IMR-90 (cell line): ENCODE results near the gene SPDEF. TPM values are rescaled to one million over a fixed set of nuclear protein-coding genes. Genes with fewer than 3 reads are reported as not detected.

Experiments
- ATAC-seq: fragments of 200-7000 bp; cut with Tn5 transposase; 2 replicates; pipeline ENCODE4 v1.9.1; 2020; ENCODE audit warnings: low read depth, mild to moderate bottlenecking, moderate library complexity
- BruUV-seq: library from RNA; stranded (reverse); fragments of 400-500 nt; replicated peaks from 2 replicates; lab custom pipeline; 2021; lab: Mats Ljungman, UMichigan
- CTCF ChIA-PET: fragments of 300-600 bp; formaldehyde crosslinking; extraction: SDS; loops from one replicate; lab custom pipeline; 2021; ENCODE audit warnings: antibody characterized with exemption; lab: Yijun Ruan, JAX
- POLR2A ChIA-PET: fragments of 300-600 bp; sonication (Branson Sonifier 250); formaldehyde crosslinking; loops from one replicate; lab custom pipeline; 2022; ENCODE audit warnings: antibody characterized with exemption; ENCODE audit not compliant: unreplicated experiment; lab: Charles Lee
- DNase-seq: peaks from one replicate; pipeline ENCODE4 v3.0.0; 2013
- H2AFZ ChIP-seq: replicated peaks from 2 replicates; pipeline ENCODE3; 2013; ENCODE audit warnings: low read length, mild to moderate bottlenecking; ENCODE audit not compliant: poor library complexity
- H2AK5ac ChIP-seq: 2 replicates; pipeline ENCODE4 v1.6.1; 2013; ENCODE audit warnings: low read depth, low read length, inconsistent platforms
- H2AK9ac ChIP-seq: replicated peaks from 2 replicates; pipeline ENCODE3; 2013; ENCODE audit warnings: mild to moderate bottlenecking, low read depth, low read length, moderate library complexity; ENCODE audit not compliant: poor library complexity
- H2BK120ac ChIP-seq: 2 replicates; pipeline ENCODE4 v1.6.1; 2013; ENCODE audit warnings: low read depth, low read length, inconsistent platforms
- H2BK15ac ChIP-seq: 3 replicates; pipeline ENCODE4 v1.6.1; 2013; ENCODE audit warnings: low read depth, low read length, inconsistent platforms
- H2BK20ac ChIP-seq: 2 replicates; pipeline ENCODE4 v1.6.1; 2013; ENCODE audit warnings: low read depth, mild to moderate bottlenecking, inconsistent platforms, low read length, moderate library complexity
- H2BK5ac ChIP-seq: 2 replicates; pipeline ENCODE4 v1.6.1; 2013; ENCODE audit warnings: mild to moderate bottlenecking, low read depth, low read length, inconsistent platforms; ENCODE audit not compliant: poor library complexity, severe bottlenecking
- H3K14ac ChIP-seq: replicated peaks from 2 replicates; pipeline ENCODE4 v1.6.1; 2013; ENCODE audit warnings: low read depth, low read length, inconsistent platforms
- H3K18ac ChIP-seq: 2 replicates; pipeline ENCODE4 v1.6.1; 2013; ENCODE audit warnings: low read depth, low read length, control low read depth
- H3K23ac ChIP-seq: 2 replicates; pipeline ENCODE4 v1.6.1; 2013; ENCODE audit warnings: low read depth, low read length, inconsistent platforms
- H3K27ac ChIP-seq: 2 replicates; pipeline ENCODE4 v1.5.1; 2013; ENCODE audit warnings: mild to moderate bottlenecking, control low read depth, low read length; ENCODE audit not compliant: insufficient read depth
- H3K27me3 ChIP-seq: 2 replicates; pipeline ENCODE4 v1.6.1; 2013; ENCODE audit warnings: low read length; ENCODE audit not compliant: control insufficient read depth, insufficient read depth
- H3K36me3 ChIP-seq: 2 replicates; pipeline ENCODE4 v1.6.1; 2013; ENCODE audit warnings: low read length, mixed read lengths; ENCODE audit not compliant: control insufficient read depth, insufficient read depth
- H3K4ac ChIP-seq: 2 replicates; pipeline ENCODE4 v1.6.1; 2013; ENCODE audit warnings: low read depth, low read length, inconsistent platforms
- H3K4me1 ChIP-seq: 2 replicates; pipeline ENCODE4 v1.6.1; 2013; ENCODE audit warnings: low read length, mixed read lengths; ENCODE audit not compliant: control insufficient read depth, insufficient read depth
- H3K4me2 ChIP-seq: 2 replicates; pipeline ENCODE4 v1.6.1; 2013; ENCODE audit warnings: low read depth, mild to moderate bottlenecking, control low read depth, low read length, moderate library complexity
- H3K4me3 ChIP-seq: 2 replicates; pipeline ENCODE4 v1.5.1; 2013; ENCODE audit warnings: low read depth, mild to moderate bottlenecking, control low read depth, low read length, moderate library complexity; ENCODE audit not compliant: insufficient read depth
- H3K56ac ChIP-seq: 2 replicates; pipeline ENCODE4 v1.6.1; 2013; ENCODE audit warnings: low read length, inconsistent platforms; ENCODE audit not compliant: insufficient read depth; ENCODE audit errors: extremely low read depth
- H3K79me1 ChIP-seq, 2 experiments: 2 replicates each; pipeline ENCODE4 v1.6.1; 2013; ENCODE audit warnings: low read length in 2 of 2, inconsistent platforms in 1 of 2, low read depth in 1 of 2
- H3K9ac ChIP-seq: 2 replicates; pipeline ENCODE4 v1.6.1; 2013; ENCODE audit warnings: low read depth, low read length, control low read depth
- H3K9me1 ChIP-seq: 2 replicates; pipeline ENCODE4 v1.6.1; 2013; ENCODE audit warnings: low read length, inconsistent platforms; ENCODE audit not compliant: insufficient read depth
- H3K9me3 ChIP-seq: 2 replicates; pipeline ENCODE4 v1.6.1; 2013; ENCODE audit warnings: low read length; ENCODE audit not compliant: control insufficient read depth, insufficient read depth
- H4K20me1 ChIP-seq: 2 replicates; pipeline ENCODE4 v1.6.1; 2013; ENCODE audit warnings: low read length, inconsistent platforms; ENCODE audit not compliant: insufficient read depth
- H4K5ac ChIP-seq: 2 replicates; pipeline ENCODE4 v1.6.1; 2013; ENCODE audit warnings: mild to moderate bottlenecking, low read depth, low read length, control low read depth
- H4K8ac ChIP-seq, 2 experiments: 2 replicates each; pipeline ENCODE4 v1.6.1; 2013; ENCODE audit warnings: low read depth in 2 of 2, low read length in 2 of 2, control low read depth in 1 of 2, inconsistent platforms in 1 of 2
- H4K91ac ChIP-seq: 2 replicates; pipeline ENCODE4 v1.6.1; 2013; ENCODE audit warnings: low read depth, low read length, inconsistent platforms; ENCODE audit not compliant: insufficient read depth
- BHLHE40 ChIP-seq: fragments of 150-350 bp; IDR thresholded peaks from 2 replicates; pipeline ENCODE4 v1.6.1; 2016; ENCODE audit warnings: mild to moderate bottlenecking, low read depth, low read length
- CEBPB ChIP-seq: IDR thresholded peaks from 2 replicates; pipeline ENCODE4 v1.6.1; 2012; ENCODE audit warnings: low read depth, low read length, improper control_type of control experiment
- CHD1 ChIP-seq: IDR thresholded peaks from 2 replicates; pipeline ENCODE4 v1.6.1; 2012; ENCODE audit warnings: low read depth, low read length, improper control_type of control experiment
- FOS ChIP-seq: fragments of 150-350 bp; IDR thresholded peaks from 2 replicates; pipeline ENCODE4 v1.6.1; 2016; ENCODE audit warnings: low read depth, low read length
- MAFK ChIP-seq: IDR thresholded peaks from 2 replicates; pipeline ENCODE4 v1.6.1; 2012; ENCODE audit warnings: low read depth, low read length, improper control_type of control experiment
- MAZ ChIP-seq: IDR thresholded peaks from 2 replicates; pipeline ENCODE4 v1.6.1; 2012; ENCODE audit warnings: low read depth, mild to moderate bottlenecking, low read length, improper control_type of control experiment, moderate library complexity, borderline replicate concordance
- MXI1 ChIP-seq: IDR thresholded peaks from 2 replicates; pipeline ENCODE4 v1.6.1; 2012; ENCODE audit warnings: low read depth, mild to moderate bottlenecking, low read length, moderate library complexity, borderline replicate concordance
- NFE2L2 ChIP-seq: fragments of 150-350 bp; IDR thresholded peaks from 2 replicates; pipeline ENCODE4 v1.6.1; 2016; ENCODE audit warnings: low read depth, mild to moderate bottlenecking, low read length
- POLR2A ChIP-seq: IDR thresholded peaks from 2 replicates; pipeline ENCODE4 v1.6.1; 2012; ENCODE audit warnings: mild to moderate bottlenecking, low read depth, low read length
- RCOR1 ChIP-seq: IDR thresholded peaks from 2 replicates; pipeline ENCODE4 v1.6.1; 2012; ENCODE audit warnings: mild to moderate bottlenecking, low read length, improper control_type of control experiment; ENCODE audit not compliant: insufficient replicate concordance
- RFX5 ChIP-seq: IDR thresholded peaks from 2 replicates; pipeline ENCODE4 v1.8.0; 2012; ENCODE audit warnings: low read depth, mild to moderate bottlenecking, low read length, moderate library complexity
- SMC3 ChIP-seq: fragments of 150-350 bp; IDR thresholded peaks from 2 replicates; pipeline ENCODE4 v1.6.1; 2016; ENCODE audit warnings: low read depth, mild to moderate bottlenecking, antibody characterized with exemption, low read length, moderate library complexity
- WGBS, 2 experiments: methylation state at CpG; one replicate each; pipeline versions ENCODE4 v1.1.5 to v1.1.7; 2013; ENCODE audit warnings: missing lambda C conversion rate in 2 of 2; ENCODE audit not compliant: insufficient read length in 1 of 2; ENCODE audit errors: extremely low coverage in 2 of 2; 5-methylcytosine and 5-hydroxymethylcytosine counted together
- dilution Hi-C: fragments of 300-500 bp; cut with HindIII; formaldehyde crosslinking; loops from one replicate; pipeline ENCODE4 v1.14.3; 2018; ENCODE audit warnings: low sequenced_read_pairs; ENCODE audit not compliant: unreplicated experiment
- in situ Hi-C: fragments of 300-500 bp; cut with MboI; formaldehyde crosslinking; loops from 3 replicates; pipeline ENCODE4 v1.14.3; 2019; ENCODE audit warnings: low sequenced_read_pairs, inconsistent platforms, mixed read lengths
- intact Hi-C: fragments of 100-400 bp; cut with micrococcal nuclease; formaldehyde crosslinking; loops from 2 replicates; pipeline ENCODE4 v1.10.0; 2022
- polyA plus RNA-seq, 3 experiments: library from polyadenylated mRNA; depleted of rRNA; stranded (reverse); fragments of >200 nt; gene quantifications; 2 replicates each; pipeline ENCODE4 v1.2.3, GENCODE V29; 2012; ENCODE audit warnings: low replicate concordance in 1 of 3
- total RNA-seq: library from RNA; depleted of rRNA; stranded (reverse); fragments of >200 nt; gene quantifications from 2 replicates; pipeline ENCODE4 v1.2.3, GENCODE V29; 2012
- TF ChIP-seq, protein P1 (sequence below): fragments of 150-350 bp; IDR thresholded peaks from 2 replicates; pipeline ENCODE4 v1.6.1; 2017; ENCODE audit warnings: mild to moderate bottlenecking, antibody characterized with exemption, low read length, low read depth
- TF ChIP-seq, protein P2 (sequence below): conservative IDR thresholded peaks from 2 replicates; pipeline ENCODE4 v1.5.1; 2012; ENCODE audit warnings: mild to moderate bottlenecking, low read depth, low read length, improper control_type of control experiment

The SPDEF gene
- total and polyA plus RNA-seq, 2 of the 4 experiments (the other 2 are of a cell fraction): 0.05 TPM; not detected in 1

DNA sequence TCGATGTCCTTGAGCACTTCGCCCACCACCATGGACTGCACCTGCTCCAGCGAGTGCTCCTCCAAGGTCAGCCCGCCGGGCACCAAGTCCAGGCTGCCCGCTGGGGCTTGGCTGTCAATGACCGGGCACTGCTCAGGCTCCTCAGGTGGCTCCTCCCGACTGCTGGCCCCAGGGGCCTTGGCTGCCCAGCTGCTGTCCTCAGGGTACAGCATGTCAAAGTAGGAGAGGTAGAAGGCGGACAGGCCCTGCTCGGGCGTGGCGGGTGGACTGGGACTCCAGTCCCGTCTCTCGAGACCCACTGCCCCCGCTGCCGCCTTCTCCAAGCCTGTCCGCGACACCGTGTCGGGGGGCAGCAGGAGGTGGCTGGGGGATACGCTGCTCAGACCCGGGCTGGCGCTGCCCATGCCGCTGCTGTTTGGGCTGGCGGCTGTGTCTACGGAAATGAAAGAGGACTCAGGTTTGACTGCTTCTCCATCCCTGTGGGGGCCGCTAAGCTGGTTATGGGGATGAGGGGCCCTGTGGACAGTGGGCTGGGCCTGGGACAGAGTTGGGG lies 12.0 kb downstream of the SPDEF start:
- dilution Hi-C loops (no loop called here), in situ Hi-C loops (no loop called here), intact Hi-C loops (no loop called here)
- Histone ChIP-seq H3K14ac (no peak overlapping the region), H2AFZ (peak overlapping the region; percentile 75), H4K8ac (no peak overlapping the region), H2BK5ac (no peak overlapping the region), H3K23ac (no peak overlapping the region), H2AK9ac (no peak overlapping the region), H2BK15ac (no peak overlapping the region), H3K4ac (peak overlapping the region; percentile 59; the same call in 1 of the 2 replicates), H3K4me2 (no peak overlapping the region), H3K79me1 (no peaks in the 10 kb centered on the region), H3K9me1 (no peaks in the 10 kb centered on the region; the same call in 1 of the 2 replicates), H3K56ac (no peak overlapping the region), H3K27ac (no peak overlapping the region), H2BK120ac (peak overlapping the region; percentile 73), H2BK20ac (no peak overlapping the region), H2AK5ac (peak overlapping the region; percentile 15; the same call in 1 of the 2 replicates), H3K18ac (no peak overlapping the region), H4K20me1 (no peaks in the 10 kb centered on the region), H4K91ac (no peak overlapping the region), H3K9me3 (no peaks in the 10 kb centered on the region), H3K4me1 (peaks cover 5% of the 10 kb centered on the region; the same call in 1 of the 2 replicates), H3K36me3 (no peaks in the 10 kb centered on the region), H3K4me3 (no peak overlapping the region), H3K9ac (no peak overlapping the region), H3K27me3 (peaks cover 15% of the 10 kb centered on the region; the same call in 1 of the 2 replicates), H4K5ac (no peak overlapping the region)
- POLR2A ChIA-PET: interaction anchor here (0.6 kb wide), 1 partner anchor 254 kb away, joined by 11 read pairs; no protein-coding TSS in a partner anchor
- CTCF ChIA-PET: no interaction called here
- TF ChIP-seq, protein P1, sequence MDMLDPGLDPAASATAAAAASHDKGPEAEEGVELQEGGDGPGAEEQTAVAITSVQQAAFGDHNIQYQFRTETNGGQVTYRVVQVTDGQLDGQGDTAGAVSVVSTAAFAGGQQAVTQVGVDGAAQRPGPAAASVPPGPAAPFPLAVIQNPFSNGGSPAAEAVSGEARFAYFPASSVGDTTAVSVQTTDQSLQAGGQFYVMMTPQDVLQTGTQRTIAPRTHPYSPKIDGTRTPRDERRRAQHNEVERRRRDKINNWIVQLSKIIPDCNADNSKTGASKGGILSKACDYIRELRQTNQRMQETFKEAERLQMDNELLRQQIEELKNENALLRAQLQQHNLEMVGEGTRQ: no peak
- TF ChIP-seq, protein P2, sequence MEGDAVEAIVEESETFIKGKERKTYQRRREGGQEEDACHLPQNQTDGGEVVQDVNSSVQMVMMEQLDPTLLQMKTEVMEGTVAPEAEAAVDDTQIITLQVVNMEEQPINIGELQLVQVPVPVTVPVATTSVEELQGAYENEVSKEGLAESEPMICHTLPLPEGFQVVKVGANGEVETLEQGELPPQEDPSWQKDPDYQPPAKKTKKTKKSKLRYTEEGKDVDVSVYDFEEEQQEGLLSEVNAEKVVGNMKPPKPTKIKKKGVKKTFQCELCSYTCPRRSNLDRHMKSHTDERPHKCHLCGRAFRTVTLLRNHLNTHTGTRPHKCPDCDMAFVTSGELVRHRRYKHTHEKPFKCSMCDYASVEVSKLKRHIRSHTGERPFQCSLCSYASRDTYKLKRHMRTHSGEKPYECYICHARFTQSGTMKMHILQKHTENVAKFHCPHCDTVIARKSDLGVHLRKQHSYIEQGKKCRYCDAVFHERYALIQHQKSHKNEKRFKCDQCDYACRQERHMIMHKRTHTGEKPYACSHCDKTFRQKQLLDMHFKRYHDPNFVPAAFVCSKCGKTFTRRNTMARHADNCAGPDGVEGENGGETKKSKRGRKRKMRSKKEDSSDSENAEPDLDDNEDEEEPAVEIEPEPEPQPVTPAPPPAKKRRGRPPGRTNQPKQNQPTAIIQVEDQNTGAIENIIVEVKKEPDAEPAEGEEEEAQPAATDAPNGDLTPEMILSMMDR: no peak
- TF ChIP-seq POLR2A (no peak), MAZ (no peak), NFE2L2 (no peak), FOS (no peak), RCOR1 (no peak), BHLHE40 (no peak), MAFK (no peak), CEBPB (no peak), RFX5 (no peak), MXI1 (no peak), SMC3 (no peak), CHD1 (no peak)
- no peak for ATAC-seq
- BruUV-seq: no TSS peak
- no peak for DNase-seq
- 100% methylated on average over 6 of the region's 27 CpGs; no CpG with 5 or more reads in 1 of the 2 experiments for WGBS, 2 experiments
